ENCODE measurements around the gene SLC7A4. TPM values are rescaled to one million over a fixed set of nuclear protein-coding genes. Genes with fewer than 3 reads are reported as not detected.

The SLC7A4 gene
- total RNA-seq, 1 donor = not detected

DNA sequence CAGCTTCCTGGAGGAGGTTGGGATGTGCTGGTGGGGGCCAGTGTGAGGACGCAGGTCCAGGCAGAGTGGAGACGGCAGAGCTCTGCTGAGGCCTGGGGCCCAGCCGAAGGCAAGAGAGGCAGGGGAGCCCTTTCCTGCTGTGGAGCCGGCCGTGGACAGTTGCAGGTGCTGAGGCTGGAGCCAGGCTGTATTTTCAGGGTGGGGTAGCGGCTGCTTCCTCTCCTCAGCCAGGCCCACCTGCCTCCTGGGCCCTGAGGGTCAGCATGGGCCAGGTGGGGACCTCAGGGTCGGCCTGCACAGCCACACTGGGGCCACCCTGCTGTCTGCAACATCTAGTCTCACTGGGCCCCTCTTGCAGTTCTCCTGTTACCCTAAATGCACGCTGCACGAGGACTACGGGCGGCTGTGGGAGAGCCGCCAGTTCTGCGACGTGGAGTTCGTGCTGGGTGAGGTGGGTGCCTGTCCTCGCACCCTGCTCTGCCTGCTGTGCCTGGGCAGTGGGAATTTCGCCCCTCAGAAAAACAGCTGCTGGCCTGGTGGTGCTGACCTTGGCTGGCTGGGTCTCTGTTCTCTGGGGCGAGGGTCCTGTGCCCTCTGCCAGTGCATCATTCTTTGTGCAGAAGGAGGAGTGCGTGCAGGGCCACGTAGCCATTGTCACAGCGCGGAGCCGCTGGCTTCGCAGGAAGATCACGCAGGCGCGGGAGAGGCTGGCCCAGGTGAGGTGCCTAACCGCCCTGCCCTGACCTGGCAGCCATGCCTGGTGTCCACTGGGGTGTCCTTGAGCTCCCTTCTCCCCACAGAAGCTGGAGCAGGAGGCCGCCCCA is 38.8 kb downstream of the SLC7A4 start:
- H3K27me3 ChIP-seq (ENCODE audit: insufficient read depth, low read length) = no peaks in the 10 kb centered on the region
- H3K4me1 ChIP-seq (ENCODE audit: insufficient read depth, low read length) = no peaks in the 10 kb centered on the region
- no peak overlapping the region for H3K4me3 ChIP-seq (ENCODE audit: low read length)
- no peaks in the 10 kb centered on the region for H3K9me3 ChIP-seq (ENCODE audit: low read depth, low read length)

- H3K9me3 ChIP-seq (ENCODE audit: low read depth, low read length) = no peaks in the 10 kb centered on the region
- H3K4me1 ChIP-seq (ENCODE audit: insufficient read depth, low read length) = no peaks in the 10 kb centered on the region
- H3K4me3 ChIP-seq (ENCODE audit: low read length) = no peak overlapping the region
- no peaks in the 10 kb centered on the region for H3K27me3 ChIP-seq (ENCODE audit: insufficient read depth, low read length)
Observed at GRCh38 chr22:20992456-20993303, 39.7 kb downstream of the SLC7A4 start.

DNA sequence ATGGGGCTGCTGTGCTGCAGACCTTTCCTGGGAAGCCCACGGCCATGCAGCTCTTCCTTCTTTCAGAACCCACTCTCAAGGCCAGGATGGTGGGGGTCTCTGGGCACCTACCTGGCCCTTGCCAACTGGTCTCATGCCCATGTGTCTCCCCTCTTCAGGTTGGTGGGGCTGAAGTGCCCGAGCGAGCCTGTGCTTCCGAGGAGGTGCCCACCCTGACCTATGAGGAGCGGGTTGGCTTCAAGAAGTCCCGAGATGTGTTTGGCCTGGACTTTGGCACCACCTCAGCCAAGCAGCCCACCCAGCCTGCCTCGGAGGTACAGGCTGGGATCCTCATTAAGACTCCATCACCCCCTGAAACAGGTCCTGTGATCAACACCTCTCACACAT is 40.3 kb downstream of the SLC7A4 start:
- no peaks in the 10 kb centered on the region for H3K4me1 ChIP-seq (ENCODE audit: insufficient read depth, low read length)
- no peaks in the 10 kb centered on the region for H3K9me3 ChIP-seq (ENCODE audit: low read depth, low read length)
- no peaks in the 10 kb centered on the region for H3K27me3 ChIP-seq (ENCODE audit: insufficient read depth, low read length)
- H3K4me3 ChIP-seq (ENCODE audit: low read length) = no peak overlapping the region

DNA sequence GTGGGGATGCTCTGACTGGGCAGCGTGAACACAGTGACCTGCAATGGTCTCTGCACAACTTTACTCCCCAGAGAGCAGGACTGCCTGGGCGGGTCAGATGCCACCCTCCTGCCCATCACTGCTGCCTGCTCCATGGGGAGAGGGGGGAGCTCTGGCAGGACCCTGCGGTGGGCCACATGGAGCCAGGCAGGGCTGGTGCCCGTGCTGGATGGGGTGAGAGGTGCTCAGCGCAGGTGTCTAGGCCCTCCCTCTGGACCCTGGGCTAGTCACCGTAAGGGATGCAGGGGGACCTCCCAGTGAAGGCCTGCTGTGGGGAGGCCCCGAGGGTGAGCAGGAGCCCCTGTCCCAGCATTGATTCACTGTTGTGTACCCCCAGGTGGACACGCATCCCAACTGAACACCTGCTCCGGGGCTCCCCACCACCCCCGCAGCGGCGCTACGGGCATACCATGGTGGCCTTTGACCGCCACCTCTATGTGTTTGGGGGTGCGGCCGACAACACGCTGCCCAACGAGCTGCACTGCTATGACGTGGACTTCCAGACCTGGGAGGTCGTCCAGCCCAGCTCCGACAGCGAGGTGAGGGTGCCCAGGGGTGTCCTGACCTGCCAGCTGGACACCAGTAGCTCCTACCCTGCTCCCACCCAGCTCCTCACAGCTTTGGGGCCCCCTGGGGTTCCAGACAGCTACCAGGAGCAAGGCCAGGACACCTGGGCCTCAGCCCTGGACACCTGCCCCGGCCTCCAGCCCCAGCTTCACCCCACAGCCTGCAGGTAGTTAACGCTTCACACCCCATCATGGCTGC is 40.9 kb downstream of the SLC7A4 start:
- Histone ChIP-seq H3K4me1 (ENCODE audit: insufficient read depth, low read length) (no peaks in the 10 kb centered on the region), H3K4me3 (ENCODE audit: low read length) (no peak overlapping the region), H3K9me3 (ENCODE audit: low read depth, low read length) (no peaks in the 10 kb centered on the region), H3K27me3 (ENCODE audit: insufficient read depth, low read length) (no peaks in the 10 kb centered on the region)

DNA sequence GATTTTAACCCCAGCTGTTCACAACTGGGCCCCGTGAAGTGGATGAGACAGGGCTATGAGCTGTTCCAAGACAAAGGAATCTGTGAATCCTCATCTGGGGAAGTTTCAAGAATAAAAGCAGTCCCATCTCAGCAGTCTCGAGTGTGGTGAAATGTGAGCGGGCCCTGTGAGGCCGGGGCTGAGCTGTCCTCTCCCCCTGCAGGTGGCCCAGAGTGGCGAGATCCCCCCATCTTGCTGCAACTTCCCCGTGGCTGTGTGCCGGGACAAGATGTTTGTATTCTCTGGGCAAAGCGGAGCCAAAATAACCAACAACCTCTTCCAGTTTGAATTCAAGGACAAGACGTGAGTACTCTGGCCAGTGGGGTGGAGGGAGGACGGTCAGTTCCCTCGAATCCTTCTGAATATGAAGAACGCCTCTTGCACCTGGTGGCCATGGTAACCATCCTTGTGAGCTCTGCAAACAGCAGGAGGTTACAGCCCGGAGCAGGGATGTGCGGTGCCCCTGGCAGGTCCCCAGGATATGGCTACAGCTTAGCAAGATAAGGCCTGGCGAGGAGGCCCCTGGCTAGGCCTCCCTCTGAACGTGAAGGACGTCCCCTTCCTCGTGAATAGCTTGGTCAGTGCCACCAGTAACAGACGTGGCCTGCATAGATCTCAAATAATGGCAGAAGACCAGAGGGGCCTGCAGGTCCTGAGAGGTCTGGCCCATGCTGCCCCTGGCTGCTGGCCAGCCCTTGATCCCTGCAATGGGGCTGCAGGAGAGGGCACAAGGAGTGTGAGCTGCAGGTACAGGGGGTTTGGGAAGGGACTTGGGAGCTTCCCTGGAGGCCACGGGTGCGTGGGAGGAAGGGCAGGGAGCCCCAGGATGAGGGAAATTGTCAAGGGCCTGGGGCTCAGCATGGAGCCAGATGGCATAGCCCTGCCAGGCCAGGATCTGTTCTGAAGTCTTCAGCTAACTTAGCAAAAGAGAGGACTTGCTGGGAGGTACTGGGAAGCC is 41.9 kb downstream of the SLC7A4 start:
- Histone ChIP-seq H3K9me3 (ENCODE audit: low read depth, low read length) (no peaks in the 10 kb centered on the region), H3K27me3 (ENCODE audit: insufficient read depth, low read length) (no peaks in the 10 kb centered on the region), H3K4me3 (ENCODE audit: low read length) (no peak overlapping the region), H3K4me1 (ENCODE audit: insufficient read depth, low read length) (no peaks in the 10 kb centered on the region)

DNA sequence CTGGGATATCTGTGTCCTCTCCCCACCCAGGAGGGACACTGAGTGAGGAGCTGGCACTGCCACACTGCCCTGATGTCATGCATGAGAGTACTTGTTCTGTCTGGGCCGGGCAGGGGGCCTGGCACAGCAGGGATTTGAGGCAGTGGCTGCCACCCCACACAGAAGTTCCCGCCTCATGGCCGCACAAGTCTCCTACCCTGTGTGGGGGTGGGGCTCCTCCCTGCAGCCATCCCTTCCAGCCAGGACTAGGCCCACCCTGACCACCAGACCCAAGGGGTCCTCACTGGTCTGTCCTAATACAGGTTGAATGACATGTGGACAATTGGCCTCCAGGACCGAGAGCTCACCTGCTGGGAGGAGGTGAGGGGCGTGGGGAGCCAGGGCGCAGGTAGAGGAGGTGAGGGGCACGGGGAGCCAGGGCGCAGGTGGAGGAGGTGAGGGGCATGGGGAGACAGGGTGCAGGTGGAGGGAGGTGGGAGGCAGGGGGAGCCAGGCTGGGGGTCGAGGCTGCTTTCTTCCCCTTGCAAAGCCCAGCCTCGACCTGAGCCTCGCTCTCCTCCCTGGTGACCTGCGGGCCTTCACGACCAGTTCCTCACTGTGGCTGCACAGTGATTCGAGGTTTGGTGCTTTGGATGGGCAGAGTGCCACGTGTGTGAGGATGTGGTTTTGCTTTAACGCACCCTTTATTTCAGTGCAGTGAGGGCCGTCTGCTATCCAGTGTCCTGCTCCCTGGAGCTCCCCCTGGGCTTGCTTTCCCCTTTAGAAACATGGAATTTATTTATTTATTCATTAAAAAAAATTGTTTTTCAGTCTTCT is 42.8 kb downstream of the SLC7A4 start:
- Histone ChIP-seq H3K4me3 (ENCODE audit: low read length) (no peak overlapping the region), H3K4me1 (ENCODE audit: insufficient read depth, low read length) (no peaks in the 10 kb centered on the region), H3K27me3 (ENCODE audit: insufficient read depth, low read length) (no peaks in the 10 kb centered on the region), H3K9me3 (ENCODE audit: low read depth, low read length) (no peaks in the 10 kb centered on the region)

DNA sequence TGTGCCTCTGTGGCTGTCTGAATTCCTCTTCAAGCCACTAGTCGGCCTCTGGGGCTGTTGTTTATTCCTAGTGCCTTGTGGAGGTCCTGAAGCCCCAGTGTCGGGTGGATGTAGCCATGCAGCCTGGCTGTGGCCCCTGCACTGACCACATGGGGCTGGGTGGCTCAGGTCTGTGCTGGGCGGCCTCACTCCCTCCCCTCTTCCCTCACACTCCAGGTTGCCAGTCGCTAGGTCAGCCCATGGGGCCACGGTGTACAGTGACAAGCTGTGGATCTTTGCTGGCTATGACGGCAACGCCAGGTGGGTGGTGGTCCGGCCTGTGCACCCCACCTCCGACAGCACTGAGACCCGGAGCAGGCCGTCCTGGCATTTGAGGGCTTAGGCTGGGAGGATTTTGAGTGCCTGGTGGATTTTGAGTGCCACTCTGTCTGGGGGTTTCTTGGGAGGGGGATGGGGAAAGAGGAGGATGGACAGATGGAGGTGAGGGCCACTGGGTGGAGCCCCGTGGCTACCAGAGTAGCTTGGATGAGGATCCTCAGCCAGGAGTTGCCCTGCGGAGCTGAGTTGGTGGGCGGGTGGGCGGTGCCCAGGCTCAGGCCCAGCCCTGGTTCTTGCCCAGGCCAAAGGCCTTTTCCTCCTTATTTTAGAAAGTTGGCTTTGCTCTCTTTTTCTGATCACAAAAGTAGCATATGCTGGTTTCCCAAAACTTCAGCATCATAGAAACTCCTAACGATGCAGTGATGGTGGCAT is 43.6 kb downstream of the SLC7A4 start:
- no peaks in the 10 kb centered on the region for H3K27me3 ChIP-seq (ENCODE audit: insufficient read depth, low read length)
- no peaks in the 10 kb centered on the region for H3K9me3 ChIP-seq (ENCODE audit: low read depth, low read length)
- no peak overlapping the region for H3K4me3 ChIP-seq (ENCODE audit: low read length)
- H3K4me1 ChIP-seq (ENCODE audit: insufficient read depth, low read length) = no peaks in the 10 kb centered on the region

DNA sequence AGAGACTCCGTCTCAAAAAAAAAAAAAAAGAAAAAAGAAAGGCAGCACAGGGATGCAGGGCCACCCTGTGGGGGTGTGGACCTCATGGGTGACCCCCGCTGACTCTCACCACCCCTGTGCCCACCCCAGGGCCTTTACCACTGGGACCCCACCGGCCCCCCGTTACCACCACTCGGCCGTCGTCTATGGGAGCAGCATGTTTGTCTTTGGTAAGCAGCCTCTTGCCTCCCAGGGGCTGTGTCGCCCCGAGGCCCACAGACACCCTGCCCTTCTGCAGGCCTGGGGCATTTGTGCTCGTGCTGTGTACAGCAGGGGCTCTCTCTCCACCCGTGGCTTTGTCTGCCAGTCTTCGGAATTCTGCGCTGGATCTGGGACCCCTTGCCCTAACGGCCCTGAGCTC is 45.0 kb downstream of the SLC7A4 start:
- peaks cover 10% of the 10 kb centered on the region for H3K4me1 ChIP-seq (ENCODE audit: insufficient read depth, low read length)
- no peaks in the 10 kb centered on the region for H3K27me3 ChIP-seq (ENCODE audit: insufficient read depth, low read length)
- no peaks in the 10 kb centered on the region for H3K9me3 ChIP-seq (ENCODE audit: low read depth, low read length)
- H3K4me3 ChIP-seq (ENCODE audit: low read length) = no peak overlapping the region

- Histone ChIP-seq H3K4me3 (ENCODE audit: low read length) (no peak overlapping the region), H3K27me3 (ENCODE audit: insufficient read depth, low read length) (no peaks in the 10 kb centered on the region)
Observed at GRCh38 chr22:20986365-20986764, 46.0 kb downstream of the SLC7A4 start.

DNA sequence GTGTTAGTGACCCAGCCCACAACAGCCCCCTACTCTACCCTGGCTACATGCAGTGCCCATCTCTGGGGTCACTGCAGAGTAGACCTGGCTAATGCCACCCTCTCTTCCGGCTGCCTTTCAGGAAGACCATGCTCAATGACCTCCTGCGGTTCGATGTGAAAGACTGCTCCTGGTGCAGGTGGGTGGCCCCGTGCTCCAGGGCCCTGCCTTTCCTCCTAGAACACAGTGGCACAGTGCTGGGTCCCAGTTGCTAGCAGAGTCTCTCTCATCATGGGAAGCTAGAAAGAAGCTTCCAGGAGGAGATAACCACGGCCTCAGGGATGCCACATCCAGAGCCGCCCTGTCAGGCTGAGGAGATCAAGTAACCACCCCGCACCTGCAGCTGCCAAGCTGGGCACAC is 46.6 kb downstream of the SLC7A4 start:
- no peak overlapping the region for H3K4me3 ChIP-seq (ENCODE audit: low read length)
- H3K9me3 ChIP-seq (ENCODE audit: low read depth, low read length) = no peaks in the 10 kb centered on the region
- peaks cover 23% of the 10 kb centered on the region for H3K4me1 ChIP-seq (ENCODE audit: insufficient read depth, low read length)
- no peaks in the 10 kb centered on the region for H3K27me3 ChIP-seq (ENCODE audit: insufficient read depth, low read length)

More at GRCh38 chr22:20986365-20986764, 46.0 kb downstream of the SLC7A4 start:
- Histone ChIP-seq H3K9me3 (ENCODE audit: low read depth, low read length) (no peaks in the 10 kb centered on the region), H3K4me1 (ENCODE audit: insufficient read depth, low read length) (peaks cover 16% of the 10 kb centered on the region)

DNA sequence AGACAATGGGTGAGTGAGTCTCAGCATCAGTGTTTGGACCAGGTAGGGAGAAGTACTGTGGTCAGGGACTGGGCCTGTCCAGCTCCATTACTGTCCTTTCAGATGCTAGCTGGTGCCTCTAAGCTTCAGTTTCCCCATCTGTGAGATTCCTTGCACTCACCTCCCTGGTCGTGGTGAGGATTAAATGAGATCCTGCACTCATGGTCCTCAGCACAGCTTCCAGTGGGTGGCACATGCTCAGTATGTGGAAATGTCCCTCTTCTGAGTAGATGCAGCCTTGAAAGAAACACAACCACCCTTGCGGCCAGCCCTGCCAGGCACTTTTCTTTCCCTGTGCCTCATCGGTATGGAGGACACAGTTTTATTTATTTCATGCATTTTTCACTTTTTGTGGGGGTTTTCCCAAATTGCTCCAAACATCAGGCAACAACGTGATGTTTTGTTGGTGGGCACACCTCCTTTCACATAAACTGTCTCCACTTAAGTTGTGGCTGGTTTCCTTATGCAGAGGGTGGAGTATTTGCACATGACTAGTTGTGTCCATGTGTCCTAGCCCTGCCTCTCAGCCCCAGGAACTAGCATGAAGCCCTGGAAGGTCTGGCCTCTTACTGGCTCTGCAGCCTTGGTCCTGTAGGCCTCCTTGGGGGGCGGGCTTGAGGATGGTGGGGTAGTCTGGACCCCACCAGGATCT is 49.1 kb downstream of the SLC7A4 start:
- Histone ChIP-seq H3K4me1 (ENCODE audit: insufficient read depth, low read length) (peaks cover 30% of the 10 kb centered on the region), H3K27me3 (ENCODE audit: insufficient read depth, low read length) (no peaks in the 10 kb centered on the region), H3K9me3 (ENCODE audit: low read depth, low read length) (no peaks in the 10 kb centered on the region), H3K4me3 (ENCODE audit: low read length) (no peak overlapping the region)

DNA sequence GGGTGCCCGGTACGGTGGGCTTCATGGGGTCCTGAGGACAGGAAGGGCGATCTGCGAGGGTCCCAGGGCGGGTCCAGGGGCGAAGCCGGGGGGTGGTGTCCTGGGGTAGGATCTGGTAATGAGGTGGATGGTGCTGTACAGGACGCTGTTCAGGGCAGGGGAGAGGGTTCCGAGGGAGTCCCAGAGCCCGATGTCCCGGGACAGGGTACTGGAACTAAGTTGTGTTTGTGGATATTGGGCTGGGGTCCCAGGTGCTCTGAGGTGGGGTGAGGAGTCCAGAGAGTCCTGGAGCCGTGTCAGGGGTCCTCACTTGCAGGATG is 49.8 kb downstream of the SLC7A4 start:
- no peaks in the 10 kb centered on the region for H3K9me3 ChIP-seq (ENCODE audit: low read depth, low read length)
- H3K4me3 ChIP-seq (ENCODE audit: low read length) = peak overlapping the region; percentile 71
- H3K27me3 ChIP-seq (ENCODE audit: insufficient read depth, low read length) = no peaks in the 10 kb centered on the region
- H3K4me1 ChIP-seq (ENCODE audit: insufficient read depth, low read length) = peaks cover 30% of the 10 kb centered on the region

All from mononuclear cell (primary cell).